NCI-H345 treated with DMSO at 0.1 percent for 48 hours (cell line): ENCODE data around the gene MPP7.

ENCODE experiments used
- DNase-seq: peaks from one replicate; lab custom pipeline; 2025; ENCODE audit not compliant: unreplicated experiment; lab: John Stamatoyannopoulos, UW

MPP7 gene

DNA sequence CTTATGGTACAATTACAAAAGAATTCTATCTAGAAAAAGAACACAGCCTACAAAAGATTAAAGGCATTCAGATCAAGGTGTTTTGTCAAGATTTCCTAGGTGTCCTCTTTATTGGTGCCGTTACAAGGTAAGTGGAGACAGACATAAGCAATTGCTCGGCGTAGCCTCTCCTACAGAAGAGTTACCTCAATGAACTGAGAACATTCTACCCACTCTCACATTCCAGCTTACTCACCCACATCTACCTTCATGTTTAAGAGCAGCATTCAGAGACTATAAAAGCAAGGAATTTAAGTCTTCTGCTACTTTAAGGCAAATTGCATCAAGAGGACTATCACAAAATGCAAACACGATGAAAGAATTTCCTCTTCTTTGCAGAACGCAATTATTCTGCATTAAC lies 29.5 kb downstream of the MPP7 start:
- no peak for DNase-seq

- no peak for DNase-seq
Measured at GRCh38 chr10:28269842-28270456, 32.9 kb downstream of the MPP7 start.

DNA sequence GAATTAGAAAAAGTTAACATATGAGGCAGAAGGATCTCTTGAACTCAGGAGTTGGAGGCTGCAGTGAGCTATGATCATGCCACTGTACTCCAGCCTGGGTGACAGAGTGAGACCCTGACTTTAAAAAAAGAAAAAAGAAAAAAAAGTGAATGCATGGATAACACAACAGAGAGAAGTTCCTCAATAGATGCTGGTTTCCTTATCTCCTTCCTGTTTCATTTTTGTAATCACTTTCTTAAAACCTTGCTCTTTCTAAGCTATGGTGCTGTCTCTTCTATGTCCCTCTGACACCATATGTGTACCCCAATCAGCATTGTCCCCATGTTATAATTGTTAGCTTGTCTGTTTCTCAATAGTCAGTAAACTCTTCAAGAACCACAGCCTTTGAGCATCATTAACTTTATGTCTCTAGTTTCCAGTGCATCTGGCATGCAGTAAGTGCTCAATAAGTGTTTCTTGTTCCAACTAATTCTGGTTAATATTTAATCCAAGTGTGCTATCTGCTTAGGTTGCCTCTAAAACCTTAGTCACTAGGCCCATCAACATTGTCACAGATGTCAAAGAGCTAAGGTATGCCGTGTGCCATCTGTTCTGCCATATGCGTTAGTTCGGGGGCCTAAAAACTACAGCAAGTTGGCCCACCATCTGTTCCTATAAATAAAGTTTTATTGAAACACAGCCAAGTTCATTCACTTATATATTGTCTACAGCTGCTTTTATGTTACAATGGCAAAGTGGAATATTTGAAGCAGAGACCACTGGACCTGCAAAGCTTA lies 36.2 kb downstream of the MPP7 start:
- no peak for DNase-seq

DNA sequence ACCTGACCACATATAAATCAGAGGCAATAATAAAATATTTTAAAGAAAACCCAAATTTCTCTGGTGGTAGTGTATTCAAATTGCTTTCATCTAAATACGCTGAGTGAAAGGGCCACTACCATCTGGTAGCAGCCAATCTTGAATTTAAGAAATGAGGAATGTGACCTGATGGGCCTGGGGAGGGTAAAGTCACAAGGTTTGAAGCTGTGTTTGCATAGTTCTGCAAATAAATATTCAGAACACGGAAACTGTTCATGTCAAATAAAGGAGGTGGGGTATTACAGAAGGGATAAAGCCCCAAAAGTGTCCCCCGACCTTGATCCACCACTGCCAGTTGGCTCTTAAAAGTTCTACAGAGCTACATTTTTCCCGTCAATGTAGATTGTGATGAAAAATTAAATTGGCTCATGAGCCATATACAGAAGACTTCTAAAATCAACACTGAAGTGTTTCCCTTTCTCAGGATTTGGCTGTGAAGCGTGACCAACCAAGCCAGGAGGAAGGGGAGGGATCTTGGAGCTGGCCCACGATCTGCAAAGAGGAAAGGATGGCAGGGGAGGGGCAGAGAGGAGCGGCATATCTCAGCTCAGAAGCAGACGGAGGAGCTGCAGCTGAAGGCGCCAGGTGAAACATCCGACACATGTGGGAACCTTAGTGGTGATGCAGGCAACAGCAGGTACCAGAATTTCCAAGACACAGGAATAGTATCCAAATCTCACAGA lies 39.6 kb downstream of the MPP7 start:
- DNase-seq: no peak

DNA sequence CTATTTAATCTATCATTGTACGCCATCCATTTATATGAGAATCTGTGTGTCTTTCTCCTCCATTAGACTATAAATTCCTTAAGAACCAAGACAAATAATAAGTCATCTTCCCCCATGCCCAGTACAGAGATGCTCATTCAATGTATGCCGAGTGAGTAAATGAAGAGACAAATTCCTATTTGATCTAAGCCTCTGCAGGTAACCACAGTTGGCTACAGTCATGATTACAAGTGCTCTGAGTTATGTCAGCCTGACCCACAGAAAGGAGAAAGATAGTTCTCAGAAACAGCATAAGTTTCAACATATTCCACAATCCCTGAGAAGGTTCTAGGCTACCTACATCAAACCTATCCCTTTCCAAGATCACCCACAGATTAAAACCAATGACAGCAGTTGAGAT lies 46.1 kb downstream of the MPP7 start:
- no peak for DNase-seq

GRCh38 chr10:28254290-28254985 lies 48.4 kb downstream of the MPP7 start:
- DNase-seq: no peak

- DNase-seq: no peak
Measured at GRCh38 chr10:28253169-28253785, 49.6 kb downstream of the MPP7 start.
